Nephron progenitor cell (in vitro differentiated cells): ENCODE data around the gene SLC6A19.
A peak's percentile ranks its signal among the peaks of the same experiment; 100 is the strongest.

Experiments
- DNase-seq: peaks from one replicate; pipeline ENCODE4 v3.0.0; 2021
- H3K27ac Mint-ChIP-seq: 2 replicates; pipeline ENCODE4 v1.8.0; 2021; ENCODE audit warnings: mild to moderate bottlenecking, moderate library complexity, mixed read lengths
- H3K27me3 Mint-ChIP-seq: 2 replicates; pipeline ENCODE4 v1.8.0; 2021; ENCODE audit warnings: mild to moderate bottlenecking, low read depth, mixed read lengths; ENCODE audit not compliant: poor library complexity
- H3K36me3 Mint-ChIP-seq: 2 replicates; pipeline ENCODE4 v1.8.0; 2021; ENCODE audit warnings: low read depth, mixed read lengths
- H3K4me1 Mint-ChIP-seq: 2 replicates; pipeline ENCODE4 v1.8.0; 2021; ENCODE audit warnings: mixed read lengths
- H3K4me3 Mint-ChIP-seq: 2 replicates; pipeline ENCODE4 v1.8.0; 2021; ENCODE audit warnings: mild to moderate bottlenecking, moderate library complexity, mixed read lengths
- H3K9me3 Mint-ChIP-seq: 2 replicates; pipeline ENCODE4 v1.8.0; 2021; ENCODE audit warnings: mild to moderate bottlenecking, moderate library complexity, mixed read lengths
- TF ChIP-seq, protein P1 (sequence below): fragments of 200-600 bp; sonication (generic); IDR thresholded peaks from 2 replicates; pipeline ENCODE4 v1.5.0; 2021; ENCODE audit warnings: antibody characterized with exemption

The SLC6A19 gene

DNA sequence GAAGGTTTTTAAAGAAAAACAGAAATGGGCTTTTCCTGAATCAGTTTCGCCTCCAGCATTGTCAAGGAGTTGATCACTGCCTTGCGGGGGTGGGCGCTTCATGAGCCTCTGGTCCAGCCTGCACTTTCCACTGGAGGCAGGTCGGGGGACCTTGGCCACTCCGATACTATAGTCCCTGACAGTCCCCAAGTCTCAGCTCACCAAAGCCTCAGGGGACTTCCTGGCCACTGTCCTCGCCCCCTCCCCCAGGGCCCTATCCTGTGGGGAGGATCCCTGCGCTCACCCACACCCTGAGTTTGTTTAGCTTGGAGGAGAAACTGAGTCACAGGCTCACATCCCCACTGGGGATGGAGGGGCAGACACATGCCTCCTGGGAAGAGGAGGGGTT is 1.4 kb downstream of the SLC6A19 start:
- TF ChIP-seq, protein P1, sequence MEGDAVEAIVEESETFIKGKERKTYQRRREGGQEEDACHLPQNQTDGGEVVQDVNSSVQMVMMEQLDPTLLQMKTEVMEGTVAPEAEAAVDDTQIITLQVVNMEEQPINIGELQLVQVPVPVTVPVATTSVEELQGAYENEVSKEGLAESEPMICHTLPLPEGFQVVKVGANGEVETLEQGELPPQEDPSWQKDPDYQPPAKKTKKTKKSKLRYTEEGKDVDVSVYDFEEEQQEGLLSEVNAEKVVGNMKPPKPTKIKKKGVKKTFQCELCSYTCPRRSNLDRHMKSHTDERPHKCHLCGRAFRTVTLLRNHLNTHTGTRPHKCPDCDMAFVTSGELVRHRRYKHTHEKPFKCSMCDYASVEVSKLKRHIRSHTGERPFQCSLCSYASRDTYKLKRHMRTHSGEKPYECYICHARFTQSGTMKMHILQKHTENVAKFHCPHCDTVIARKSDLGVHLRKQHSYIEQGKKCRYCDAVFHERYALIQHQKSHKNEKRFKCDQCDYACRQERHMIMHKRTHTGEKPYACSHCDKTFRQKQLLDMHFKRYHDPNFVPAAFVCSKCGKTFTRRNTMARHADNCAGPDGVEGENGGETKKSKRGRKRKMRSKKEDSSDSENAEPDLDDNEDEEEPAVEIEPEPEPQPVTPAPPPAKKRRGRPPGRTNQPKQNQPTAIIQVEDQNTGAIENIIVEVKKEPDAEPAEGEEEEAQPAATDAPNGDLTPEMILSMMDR: no peak
- no peaks in the 10 kb centered on the region for H3K36me3 Mint-ChIP-seq
- DNase-seq: no peak
- H3K27ac Mint-ChIP-seq: no peak overlapping the region
- H3K4me3 Mint-ChIP-seq: no peak overlapping the region
- no peaks in the 10 kb centered on the region for H3K9me3 Mint-ChIP-seq
- H3K4me1 Mint-ChIP-seq: peaks cover 23% of the 10 kb centered on the region
- peaks cover 24% of the 10 kb centered on the region for H3K27me3 Mint-ChIP-seq

DNA sequence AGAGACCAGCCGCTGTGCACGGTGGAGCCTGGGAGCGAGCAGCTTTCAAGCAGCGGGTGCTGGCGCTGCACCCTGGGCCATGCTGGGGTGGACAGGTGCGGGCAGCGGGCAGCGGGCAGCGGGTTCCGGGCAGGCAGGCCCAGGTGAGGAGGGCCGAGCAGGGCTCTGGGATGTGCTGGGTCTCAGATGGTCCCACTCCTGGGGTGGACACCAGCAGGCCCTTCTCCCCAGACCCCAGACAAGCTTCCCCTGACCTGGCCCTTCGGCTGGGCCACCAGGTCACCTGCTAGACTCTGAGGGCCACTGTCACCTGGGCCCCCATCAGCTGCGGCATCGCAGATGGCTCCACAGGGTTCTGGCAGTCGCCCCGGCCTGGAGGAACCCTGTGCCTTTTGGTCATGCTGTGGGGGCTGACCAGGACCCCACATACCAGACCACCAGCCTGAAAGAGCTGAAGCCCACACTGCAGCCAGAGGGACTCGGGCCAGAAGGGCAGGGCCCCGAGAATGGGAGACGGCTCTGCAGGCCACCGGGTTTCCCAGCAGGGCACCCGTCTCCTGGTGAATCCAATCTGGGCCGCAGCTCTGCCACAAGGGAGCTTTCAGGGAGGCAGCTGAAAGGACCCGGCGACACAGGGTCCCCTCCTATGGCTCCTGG is 2.0 kb downstream of the SLC6A19 start:
- DNase-seq: no peak
- TF ChIP-seq, protein P1: no peak
- Mint-ChIP-seq H3K9me3 (no peaks in the 10 kb centered on the region), H3K36me3 (no peaks in the 10 kb centered on the region), H3K27me3 (peaks cover 24% of the 10 kb centered on the region), H3K27ac (no peak overlapping the region), H3K4me3 (no peak overlapping the region), H3K4me1 (peaks cover 25% of the 10 kb centered on the region)

DNA sequence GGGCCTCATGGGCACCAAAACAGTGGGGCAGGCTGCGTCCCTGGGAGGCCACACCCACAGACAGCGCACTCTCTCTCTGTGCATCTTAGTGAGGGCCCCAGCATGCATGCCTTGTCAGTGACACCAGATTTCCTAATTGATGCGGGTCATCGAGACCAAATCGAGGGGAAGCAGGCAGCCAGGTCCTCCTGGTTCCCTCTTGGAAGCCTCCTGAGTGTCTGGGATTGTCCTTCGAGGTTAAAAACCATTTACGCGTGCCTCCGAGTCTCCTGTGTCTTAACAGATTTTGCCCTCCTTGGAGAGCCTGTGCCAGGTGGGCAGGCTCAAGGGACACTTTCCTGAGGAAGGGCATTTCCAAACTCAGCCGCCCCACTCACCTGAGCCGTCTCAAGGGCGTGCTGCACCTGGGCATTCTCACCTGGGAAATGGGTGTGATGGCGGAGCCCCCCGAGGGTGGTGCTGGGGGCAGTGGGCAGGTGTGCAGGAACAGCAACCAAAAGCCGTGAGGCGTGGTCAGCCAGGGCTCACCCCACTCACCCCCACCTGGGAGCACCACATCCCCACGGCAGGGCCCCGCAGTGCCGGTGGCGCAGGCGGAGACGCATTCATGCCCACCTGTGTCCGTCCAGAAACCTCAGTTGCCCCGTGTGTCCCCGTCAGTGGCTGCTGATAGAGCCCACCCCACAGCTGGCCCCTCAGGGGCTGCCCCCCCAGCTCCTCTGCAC is 2.7 kb downstream of the SLC6A19 start:
- Mint-ChIP-seq H3K27ac (no peak overlapping the region), H3K36me3 (no peaks in the 10 kb centered on the region), H3K4me3 (no peak overlapping the region), H3K9me3 (no peaks in the 10 kb centered on the region), H3K27me3 (peaks cover 24% of the 10 kb centered on the region), H3K4me1 (peaks cover 30% of the 10 kb centered on the region)
- DNase-seq: no peak
- TF ChIP-seq, protein P1: no peak

DNA sequence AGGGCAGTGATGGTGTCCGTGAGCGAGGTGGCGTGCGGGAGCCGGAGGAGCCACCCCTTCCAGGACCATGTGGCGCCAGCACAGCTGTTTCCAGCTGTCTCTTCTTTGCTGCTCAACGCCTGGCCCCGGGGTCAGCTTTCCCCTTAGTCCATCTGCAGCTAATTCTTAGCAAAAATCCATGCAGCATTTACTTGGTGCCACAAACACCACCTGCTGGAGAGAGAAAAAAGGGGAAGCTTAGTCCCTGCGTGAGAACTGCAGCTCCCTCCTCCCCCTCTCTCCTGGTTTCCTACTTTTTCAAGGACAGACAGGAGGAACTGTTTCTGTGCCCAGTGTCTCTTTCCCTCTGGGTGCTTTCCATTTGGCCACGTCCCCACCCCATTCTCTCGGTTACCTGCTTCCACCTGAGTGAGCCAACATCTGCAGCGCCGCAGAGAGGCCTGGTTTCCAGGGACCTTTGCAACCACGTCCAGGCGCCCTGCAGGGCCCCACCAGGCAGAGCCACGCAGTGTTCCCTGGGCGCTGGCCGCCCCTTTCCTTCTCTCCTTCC is 3.4 kb downstream of the SLC6A19 start:
- TF ChIP-seq, protein P1: peak; percentile 38
- no peaks in the 10 kb centered on the region for H3K36me3 Mint-ChIP-seq
- H3K27me3 Mint-ChIP-seq: peaks cover 24% of the 10 kb centered on the region
- no peak overlapping the region for H3K4me3 Mint-ChIP-seq
- no peak overlapping the region for H3K27ac Mint-ChIP-seq
- H3K9me3 Mint-ChIP-seq: no peaks in the 10 kb centered on the region
- H3K4me1 Mint-ChIP-seq: peaks cover 37% of the 10 kb centered on the region
- peak; percentile 52 for DNase-seq

DNA sequence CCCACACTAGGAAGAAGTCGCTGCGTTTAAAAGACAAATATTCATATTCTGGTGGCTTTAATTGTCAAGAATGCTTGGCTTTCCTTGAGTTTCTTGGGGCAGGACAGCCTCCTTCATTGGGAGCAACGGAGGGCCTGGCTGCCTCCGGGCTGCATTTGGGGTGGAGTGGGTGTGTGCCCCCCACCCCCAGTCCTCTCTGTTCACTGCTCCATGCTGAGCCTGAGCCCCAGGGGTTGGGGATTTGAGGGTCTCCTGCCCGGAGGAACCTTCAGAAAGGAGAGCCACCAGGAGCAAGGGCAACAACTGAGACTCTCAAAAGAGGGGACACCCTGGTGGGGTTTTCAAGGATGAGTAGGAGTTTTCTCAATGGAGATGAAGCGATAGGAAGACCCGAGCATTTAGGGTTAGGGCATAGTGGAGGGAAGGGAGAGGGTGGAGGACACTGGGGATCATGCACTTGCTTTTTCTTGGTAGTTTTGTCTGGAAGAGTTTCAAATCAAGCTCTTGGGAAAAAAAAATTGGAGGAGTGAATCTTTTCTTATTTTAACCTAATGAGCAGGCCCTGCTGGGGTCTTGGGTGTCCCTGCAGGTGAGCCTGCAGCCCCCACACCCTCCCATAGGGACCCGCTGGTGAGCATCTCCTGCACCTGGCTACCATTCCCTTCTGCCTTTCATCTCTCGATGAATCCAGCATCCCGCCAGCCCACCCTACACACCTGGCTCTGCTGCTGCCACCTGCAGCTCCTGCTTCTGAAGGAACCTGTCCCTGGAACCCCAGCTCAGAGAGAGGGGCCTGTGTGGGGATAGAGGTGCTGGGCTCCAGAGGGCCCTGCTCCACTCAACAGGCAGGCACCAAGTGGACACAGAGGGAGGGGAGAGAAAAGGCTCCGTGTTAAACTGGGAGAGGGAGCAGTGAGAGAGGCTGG is 4.1 kb downstream of the SLC6A19 start:
- Mint-ChIP-seq H3K4me3 (no peak overlapping the region), H3K9me3 (no peaks in the 10 kb centered on the region), H3K36me3 (no peaks in the 10 kb centered on the region), H3K27me3 (peaks cover 24% of the 10 kb centered on the region), H3K4me1 (peaks cover 36% of the 10 kb centered on the region), H3K27ac (no peak overlapping the region)
- no peak for DNase-seq
- TF ChIP-seq, protein P1: no peak
